IMR-90 (cell line): ENCODE measurements around the gene ATG12. TPM values are rescaled to one million over a fixed set of nuclear protein-coding genes. Genes with fewer than 3 reads are reported as not detected.

Experiments used
- ATAC-seq: fragments of 200-7000 bp; cut with Tn5 transposase; 2 replicates; pipeline ENCODE4 v1.9.1; 2020; ENCODE audit warnings: low read depth, mild to moderate bottlenecking, moderate library complexity
- BruUV-seq: library from RNA; stranded (reverse); fragments of 400-500 nt; replicated peaks from 2 replicates; lab custom pipeline; 2021; lab: Mats Ljungman, UMichigan
- CTCF ChIA-PET: fragments of 300-600 bp; formaldehyde crosslinking; extraction: SDS; loops from one replicate; lab custom pipeline; 2021; ENCODE audit warnings: antibody characterized with exemption; lab: Yijun Ruan, JAX
- POLR2A ChIA-PET: fragments of 300-600 bp; sonication (Branson Sonifier 250); formaldehyde crosslinking; loops from one replicate; lab custom pipeline; 2022; ENCODE audit warnings: antibody characterized with exemption; ENCODE audit not compliant: unreplicated experiment; lab: Charles Lee
- DNase-seq: peaks from one replicate; pipeline ENCODE4 v3.0.0; 2013
- H2AFZ ChIP-seq: replicated peaks from 2 replicates; pipeline ENCODE3; 2013; ENCODE audit warnings: low read length, mild to moderate bottlenecking; ENCODE audit not compliant: poor library complexity
- H2AK5ac ChIP-seq: 2 replicates; pipeline ENCODE4 v1.6.1; 2013; ENCODE audit warnings: low read depth, low read length, inconsistent platforms
- H2AK9ac ChIP-seq: replicated peaks from 2 replicates; pipeline ENCODE3; 2013; ENCODE audit warnings: mild to moderate bottlenecking, low read depth, low read length, moderate library complexity; ENCODE audit not compliant: poor library complexity
- H2BK120ac ChIP-seq: 2 replicates; pipeline ENCODE4 v1.6.1; 2013; ENCODE audit warnings: low read depth, low read length, inconsistent platforms
- H2BK15ac ChIP-seq: 3 replicates; pipeline ENCODE4 v1.6.1; 2013; ENCODE audit warnings: low read depth, low read length, inconsistent platforms
- H2BK20ac ChIP-seq: 2 replicates; pipeline ENCODE4 v1.6.1; 2013; ENCODE audit warnings: low read depth, mild to moderate bottlenecking, inconsistent platforms, low read length, moderate library complexity
- H2BK5ac ChIP-seq: 2 replicates; pipeline ENCODE4 v1.6.1; 2013; ENCODE audit warnings: mild to moderate bottlenecking, low read depth, low read length, inconsistent platforms; ENCODE audit not compliant: poor library complexity, severe bottlenecking
- H3K14ac ChIP-seq: replicated peaks from 2 replicates; pipeline ENCODE4 v1.6.1; 2013; ENCODE audit warnings: low read depth, low read length, inconsistent platforms
- H3K18ac ChIP-seq: 2 replicates; pipeline ENCODE4 v1.6.1; 2013; ENCODE audit warnings: low read depth, low read length, control low read depth
- H3K23ac ChIP-seq: 2 replicates; pipeline ENCODE4 v1.6.1; 2013; ENCODE audit warnings: low read depth, low read length, inconsistent platforms
- H3K27ac ChIP-seq: 2 replicates; pipeline ENCODE4 v1.5.1; 2013; ENCODE audit warnings: mild to moderate bottlenecking, control low read depth, low read length; ENCODE audit not compliant: insufficient read depth
- H3K27me3 ChIP-seq: 2 replicates; pipeline ENCODE4 v1.6.1; 2013; ENCODE audit warnings: low read length; ENCODE audit not compliant: control insufficient read depth, insufficient read depth
- H3K36me3 ChIP-seq: 2 replicates; pipeline ENCODE4 v1.6.1; 2013; ENCODE audit warnings: low read length, mixed read lengths; ENCODE audit not compliant: control insufficient read depth, insufficient read depth
- H3K4ac ChIP-seq: 2 replicates; pipeline ENCODE4 v1.6.1; 2013; ENCODE audit warnings: low read depth, low read length, inconsistent platforms
- H3K4me1 ChIP-seq: 2 replicates; pipeline ENCODE4 v1.6.1; 2013; ENCODE audit warnings: low read length, mixed read lengths; ENCODE audit not compliant: control insufficient read depth, insufficient read depth
- H3K4me2 ChIP-seq: 2 replicates; pipeline ENCODE4 v1.6.1; 2013; ENCODE audit warnings: low read depth, mild to moderate bottlenecking, control low read depth, low read length, moderate library complexity
- H3K4me3 ChIP-seq: 2 replicates; pipeline ENCODE4 v1.5.1; 2013; ENCODE audit warnings: low read depth, mild to moderate bottlenecking, control low read depth, low read length, moderate library complexity; ENCODE audit not compliant: insufficient read depth
- H3K56ac ChIP-seq: 2 replicates; pipeline ENCODE4 v1.6.1; 2013; ENCODE audit warnings: low read length, inconsistent platforms; ENCODE audit not compliant: insufficient read depth; ENCODE audit errors: extremely low read depth
- H3K79me1 ChIP-seq, 2 experiments: 2 replicates each; pipeline ENCODE4 v1.6.1; 2013; ENCODE audit warnings: low read length in 2 of 2, inconsistent platforms in 1 of 2, low read depth in 1 of 2
- H3K9ac ChIP-seq: 2 replicates; pipeline ENCODE4 v1.6.1; 2013; ENCODE audit warnings: low read depth, low read length, control low read depth
- H3K9me1 ChIP-seq: 2 replicates; pipeline ENCODE4 v1.6.1; 2013; ENCODE audit warnings: low read length, inconsistent platforms; ENCODE audit not compliant: insufficient read depth
- H3K9me3 ChIP-seq: 2 replicates; pipeline ENCODE4 v1.6.1; 2013; ENCODE audit warnings: low read length; ENCODE audit not compliant: control insufficient read depth, insufficient read depth
- H4K20me1 ChIP-seq: 2 replicates; pipeline ENCODE4 v1.6.1; 2013; ENCODE audit warnings: low read length, inconsistent platforms; ENCODE audit not compliant: insufficient read depth
- H4K5ac ChIP-seq: 2 replicates; pipeline ENCODE4 v1.6.1; 2013; ENCODE audit warnings: mild to moderate bottlenecking, low read depth, low read length, control low read depth
- H4K8ac ChIP-seq, 2 experiments: 2 replicates each; pipeline ENCODE4 v1.6.1; 2013; ENCODE audit warnings: low read depth in 2 of 2, low read length in 2 of 2, control low read depth in 1 of 2, inconsistent platforms in 1 of 2
- H4K91ac ChIP-seq: 2 replicates; pipeline ENCODE4 v1.6.1; 2013; ENCODE audit warnings: low read depth, low read length, inconsistent platforms; ENCODE audit not compliant: insufficient read depth
- BHLHE40 ChIP-seq: fragments of 150-350 bp; IDR thresholded peaks from 2 replicates; pipeline ENCODE4 v1.6.1; 2016; ENCODE audit warnings: mild to moderate bottlenecking, low read depth, low read length
- CEBPB ChIP-seq: IDR thresholded peaks from 2 replicates; pipeline ENCODE4 v1.6.1; 2012; ENCODE audit warnings: low read depth, low read length, improper control_type of control experiment
- CHD1 ChIP-seq: IDR thresholded peaks from 2 replicates; pipeline ENCODE4 v1.6.1; 2012; ENCODE audit warnings: low read depth, low read length, improper control_type of control experiment
- CTCF ChIP-seq: conservative IDR thresholded peaks from 2 replicates; pipeline ENCODE4 v1.5.1; 2012; ENCODE audit warnings: mild to moderate bottlenecking, low read depth, low read length, improper control_type of control experiment
- ELK1 ChIP-seq: fragments of 150-350 bp; IDR thresholded peaks from 2 replicates; pipeline ENCODE4 v1.6.1; 2016; ENCODE audit warnings: low read depth, mild to moderate bottlenecking, low read length, moderate library complexity, borderline replicate concordance
- FOS ChIP-seq: fragments of 150-350 bp; IDR thresholded peaks from 2 replicates; pipeline ENCODE4 v1.6.1; 2016; ENCODE audit warnings: low read depth, low read length
- MAFK ChIP-seq: IDR thresholded peaks from 2 replicates; pipeline ENCODE4 v1.6.1; 2012; ENCODE audit warnings: low read depth, low read length, improper control_type of control experiment
- MAZ ChIP-seq: IDR thresholded peaks from 2 replicates; pipeline ENCODE4 v1.6.1; 2012; ENCODE audit warnings: low read depth, mild to moderate bottlenecking, low read length, improper control_type of control experiment, moderate library complexity, borderline replicate concordance
- MXI1 ChIP-seq: IDR thresholded peaks from 2 replicates; pipeline ENCODE4 v1.6.1; 2012; ENCODE audit warnings: low read depth, mild to moderate bottlenecking, low read length, moderate library complexity, borderline replicate concordance
- NFE2L2 ChIP-seq: fragments of 150-350 bp; IDR thresholded peaks from 2 replicates; pipeline ENCODE4 v1.6.1; 2016; ENCODE audit warnings: low read depth, mild to moderate bottlenecking, low read length
- POLR2A ChIP-seq: IDR thresholded peaks from 2 replicates; pipeline ENCODE4 v1.6.1; 2012; ENCODE audit warnings: mild to moderate bottlenecking, low read depth, low read length
- RAD21 ChIP-seq: IDR thresholded peaks from 2 replicates; pipeline ENCODE4 v1.6.1; 2012; ENCODE audit warnings: low read length, improper control_type of control experiment
- RCOR1 ChIP-seq: IDR thresholded peaks from 2 replicates; pipeline ENCODE4 v1.6.1; 2012; ENCODE audit warnings: mild to moderate bottlenecking, low read length, improper control_type of control experiment; ENCODE audit not compliant: insufficient replicate concordance
- RFX5 ChIP-seq: IDR thresholded peaks from 2 replicates; pipeline ENCODE4 v1.8.0; 2012; ENCODE audit warnings: low read depth, mild to moderate bottlenecking, low read length, moderate library complexity
- SMC3 ChIP-seq: fragments of 150-350 bp; IDR thresholded peaks from 2 replicates; pipeline ENCODE4 v1.6.1; 2016; ENCODE audit warnings: low read depth, mild to moderate bottlenecking, antibody characterized with exemption, low read length, moderate library complexity
- USF2 ChIP-seq: fragments of 150-350 bp; IDR thresholded peaks from 2 replicates; pipeline ENCODE4 v1.6.1; 2017; ENCODE audit warnings: mild to moderate bottlenecking, antibody characterized with exemption, low read length, low read depth
- WGBS, 2 experiments: methylation state at CpG; one replicate each; pipeline versions ENCODE4 v1.1.5 to v1.1.7; 2013; ENCODE audit warnings: missing lambda C conversion rate in 2 of 2; ENCODE audit not compliant: insufficient read length in 1 of 2; ENCODE audit errors: extremely low coverage in 2 of 2; 5-methylcytosine and 5-hydroxymethylcytosine counted together
- dilution Hi-C: fragments of 300-500 bp; cut with HindIII; formaldehyde crosslinking; loops from one replicate; pipeline ENCODE4 v1.14.3; 2018; ENCODE audit warnings: low sequenced_read_pairs; ENCODE audit not compliant: unreplicated experiment
- in situ Hi-C: fragments of 300-500 bp; cut with MboI; formaldehyde crosslinking; loops from 3 replicates; pipeline ENCODE4 v1.14.3; 2019; ENCODE audit warnings: low sequenced_read_pairs, inconsistent platforms, mixed read lengths
- intact Hi-C: fragments of 100-400 bp; cut with micrococcal nuclease; formaldehyde crosslinking; loops from 2 replicates; pipeline ENCODE4 v1.10.0; 2022
- polyA plus RNA-seq, 3 experiments: library from polyadenylated mRNA; depleted of rRNA; stranded (reverse); fragments of >200 nt; gene quantifications; 2 replicates each; pipeline ENCODE4 v1.2.3, GENCODE V29; 2012; ENCODE audit warnings: low replicate concordance in 1 of 3
- total RNA-seq: library from RNA; depleted of rRNA; stranded (reverse); fragments of >200 nt; gene quantifications from 2 replicates; pipeline ENCODE4 v1.2.3, GENCODE V29; 2012

The ATG12 gene
- total and polyA plus RNA-seq, 2 of the 4 experiments (the other 2 are of a cell fraction): 68.0 to 95.7 TPM

- no peak overlapping the region for H2AFZ ChIP-seq
- H4K91ac ChIP-seq: no peak overlapping the region
- peaks cover 33 to 58% of the 10 kb centered on the region in 2 experiments for H3K79me1 ChIP-seq
- no peak overlapping the region for H2AK5ac ChIP-seq
- ATAC-seq (no peak), DNase-seq (no peak)
- dilution Hi-C loops (no loop called here), in situ Hi-C loops (no loop called here), intact Hi-C loops (no loop called here)
- no peak overlapping the region for H3K9ac ChIP-seq
- H3K36me3 ChIP-seq: no peaks in the 10 kb centered on the region
- no peak overlapping the region for H2BK15ac ChIP-seq
- no peak overlapping the region for H3K18ac ChIP-seq
- no peak overlapping the region for H2BK120ac ChIP-seq
- H3K4me1 ChIP-seq: peaks cover 9% of the 10 kb centered on the region
- H3K27me3 ChIP-seq: no peaks in the 10 kb centered on the region
- H2AK9ac ChIP-seq: no peak overlapping the region
- no TSS peak for BruUV-seq
- ChIA-PET CTCF (no interaction called here), POLR2A (no interaction called here)
- no peak overlapping the region for H2BK5ac ChIP-seq
- peaks cover 46% of the 10 kb centered on the region for H4K20me1 ChIP-seq
- no peak overlapping the region for H2BK20ac ChIP-seq
- H4K8ac ChIP-seq: no peak overlapping the region
- no peaks in the 10 kb centered on the region for H3K9me3 ChIP-seq
- no peak overlapping the region for H3K23ac ChIP-seq
- H3K9me1 ChIP-seq: no peaks in the 10 kb centered on the region; the same call in 1 of the 2 replicates
- no peak overlapping the region for H3K14ac ChIP-seq
- H3K4me3 ChIP-seq: no peak overlapping the region
- no peak overlapping the region for H3K4me2 ChIP-seq
- H4K5ac ChIP-seq: no peak overlapping the region
- 100% methylated on average over 3 of the region's 3 CpGs; no CpG with 5 or more reads in 1 of the 2 experiments for WGBS, 2 experiments
- TF ChIP-seq FOS (no peak), BHLHE40 (no peak), RAD21 (no peak), CHD1 (no peak), RCOR1 (no peak), POLR2A (no peak), MXI1 (no peak), MAZ (no peak), MAFK (no peak), CEBPB (no peak), ELK1 (no peak), USF2 (no peak), CTCF (no peak), NFE2L2 (no peak), RFX5 (no peak), SMC3 (no peak)
- H3K27ac ChIP-seq: no peak overlapping the region
- H3K56ac ChIP-seq: no peak overlapping the region
- H3K4ac ChIP-seq: no peak overlapping the region
These were observed 17.0 kb upstream of the ATG12 start for GRCh38 chr5:115858396-115858795.
